ENCODE results near the gene TUBB8B.
"Not testable (repeated sequence)": the region's sequence is repeated elsewhere in the genome, so short reads cannot be mapped to it uniquely, and the experiment has no call there.

TUBB8B gene

DNA sequence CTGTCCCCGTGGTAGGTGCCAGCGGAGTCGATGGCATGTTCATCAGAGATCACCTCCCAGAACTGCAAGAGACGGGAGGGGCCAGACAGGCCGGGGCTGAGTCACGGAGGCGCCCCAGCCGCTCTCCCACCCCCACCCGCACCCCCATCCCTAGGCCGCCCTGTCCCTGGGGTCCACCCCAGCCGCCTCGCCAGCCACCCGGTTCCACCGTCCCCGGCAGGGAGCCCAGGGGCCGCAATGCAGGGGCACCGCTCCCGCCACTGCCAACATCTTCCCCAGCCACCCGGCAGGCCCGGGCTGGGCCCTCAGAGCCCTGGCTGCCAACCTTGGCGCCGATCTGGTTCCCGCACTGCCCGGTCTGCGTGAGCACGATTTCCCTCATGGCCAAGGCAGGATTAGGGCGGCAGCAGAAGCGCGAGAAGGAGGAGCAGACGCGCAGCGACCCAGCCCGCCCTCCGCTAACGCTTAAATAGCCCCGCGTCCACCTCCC, at the start of gene TUBB8B:
Gene TUBB8B (minus strand): TSS at position 440 of the 490 bp plus-strand sequence. CDS start 58 bp downstream, at position 382.
- H3K4me3 ChIP-seq (ENCODE audit: low read length); H3K27me3 ChIP-seq (ENCODE audit: insufficient read depth, low read length); H3K4me1 ChIP-seq (ENCODE audit: insufficient read depth, low read length); H2AFZ ChIP-seq (ENCODE audit: low read depth, low read length); H3K9me3 ChIP-seq (ENCODE audit: low read length); H3K36me3 ChIP-seq (ENCODE audit: insufficient read depth, low read length): not testable (repeated sequence)

DNA sequence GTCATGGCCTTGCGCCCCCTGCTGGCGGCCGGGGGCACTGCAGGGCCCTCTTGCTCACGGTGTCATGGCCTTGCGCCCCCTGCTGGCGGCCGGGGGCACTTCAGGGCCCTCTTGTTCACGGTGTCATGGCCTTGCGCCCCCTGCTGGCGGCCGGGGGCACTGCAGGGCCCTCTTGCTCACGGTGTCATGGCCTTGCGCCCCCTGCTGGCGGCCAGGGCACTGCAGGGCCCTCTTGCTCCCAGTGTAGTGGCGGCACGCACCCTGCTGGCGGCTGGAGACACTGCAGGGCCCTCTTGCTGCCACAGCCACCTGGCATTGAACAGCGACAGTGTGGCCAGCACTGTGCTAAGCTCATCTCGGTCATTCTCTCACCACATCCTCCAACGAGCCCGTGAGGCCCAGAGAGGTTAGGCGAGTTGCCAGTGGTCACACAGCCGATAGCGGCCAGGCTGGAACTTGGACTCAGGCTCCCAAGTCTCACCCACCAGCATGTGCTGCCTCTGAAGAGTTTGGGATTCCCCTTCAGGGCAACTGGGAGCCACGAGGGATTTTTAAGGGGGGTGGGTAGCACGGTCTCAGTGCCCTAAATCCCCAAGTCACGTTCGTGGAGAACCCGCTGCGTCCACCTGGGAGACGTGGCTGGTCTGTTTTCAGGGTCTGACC, 48.0 kb upstream of the TUBB8B start:
- not testable (repeated sequence) for H3K27me3 ChIP-seq (ENCODE audit: insufficient read depth, low read length); H2AFZ ChIP-seq (ENCODE audit: low read depth, low read length); H3K9me3 ChIP-seq (ENCODE audit: low read length); H3K36me3 ChIP-seq (ENCODE audit: insufficient read depth, low read length); H3K4me3 ChIP-seq (ENCODE audit: low read length); H3K4me1 ChIP-seq (ENCODE audit: insufficient read depth, low read length)

DNA sequence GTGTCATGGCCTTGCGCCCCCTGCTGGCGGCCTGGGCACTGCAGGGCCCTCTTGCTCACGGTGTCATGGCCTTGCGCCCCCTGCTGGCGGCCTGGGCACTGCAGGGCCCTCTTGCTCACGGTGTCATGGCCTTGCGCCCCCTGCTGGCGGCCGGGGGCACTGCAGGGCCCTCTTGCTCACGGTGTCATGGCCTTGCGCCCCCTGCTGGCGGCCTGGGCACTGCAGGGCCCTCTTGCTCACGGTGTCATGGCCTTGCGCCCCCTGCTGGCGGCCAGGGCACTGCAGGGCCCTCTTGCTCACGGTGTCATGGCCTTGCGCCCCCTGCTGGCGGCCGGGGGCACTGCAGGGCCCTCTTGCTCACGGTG, 47.3 kb upstream of the TUBB8B start:
- not testable (repeated sequence) for H3K4me1 ChIP-seq (ENCODE audit: insufficient read depth, low read length); H3K36me3 ChIP-seq (ENCODE audit: insufficient read depth, low read length); H2AFZ ChIP-seq (ENCODE audit: low read depth, low read length); H3K9me3 ChIP-seq (ENCODE audit: low read length); H3K4me3 ChIP-seq (ENCODE audit: low read length); H3K27me3 ChIP-seq (ENCODE audit: insufficient read depth, low read length)

DNA sequence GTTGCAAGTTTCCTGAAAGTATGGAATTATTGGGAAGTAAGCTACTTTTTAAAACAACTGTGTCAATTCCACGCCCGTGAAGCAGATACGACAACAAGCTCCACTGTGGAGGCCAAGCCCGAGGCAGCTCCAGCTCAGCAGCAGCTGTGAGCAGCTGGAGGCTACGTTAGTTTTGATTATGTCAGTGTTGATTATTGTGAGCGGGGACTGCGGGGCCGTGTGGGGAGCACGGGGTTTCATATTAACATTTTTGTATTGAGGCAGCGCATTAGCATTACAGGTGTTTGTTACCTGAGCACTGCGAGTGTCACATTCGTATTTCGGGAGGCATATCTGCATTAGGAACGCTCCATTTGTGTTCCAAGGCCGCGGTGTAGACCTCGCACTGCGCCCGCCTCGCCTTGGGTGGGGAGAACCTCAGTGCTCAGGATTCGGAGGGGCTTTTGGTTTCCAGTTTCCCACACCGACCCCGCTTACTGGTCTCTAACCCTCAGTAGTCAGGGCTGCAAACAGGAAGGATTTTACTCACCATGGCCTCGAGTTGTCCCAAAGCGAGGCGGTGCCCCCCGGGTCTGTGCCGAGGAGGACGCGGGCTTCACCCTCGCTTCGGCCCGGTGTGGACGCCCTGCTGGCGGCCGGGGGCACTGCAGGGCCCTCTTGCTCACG, 46.8 kb upstream of the TUBB8B start:
- H3K9me3 ChIP-seq (ENCODE audit: low read length); H3K4me1 ChIP-seq (ENCODE audit: insufficient read depth, low read length); H3K27me3 ChIP-seq (ENCODE audit: insufficient read depth, low read length); H3K4me3 ChIP-seq (ENCODE audit: low read length); H2AFZ ChIP-seq (ENCODE audit: low read depth, low read length); H3K36me3 ChIP-seq (ENCODE audit: insufficient read depth, low read length): not testable (repeated sequence)

DNA sequence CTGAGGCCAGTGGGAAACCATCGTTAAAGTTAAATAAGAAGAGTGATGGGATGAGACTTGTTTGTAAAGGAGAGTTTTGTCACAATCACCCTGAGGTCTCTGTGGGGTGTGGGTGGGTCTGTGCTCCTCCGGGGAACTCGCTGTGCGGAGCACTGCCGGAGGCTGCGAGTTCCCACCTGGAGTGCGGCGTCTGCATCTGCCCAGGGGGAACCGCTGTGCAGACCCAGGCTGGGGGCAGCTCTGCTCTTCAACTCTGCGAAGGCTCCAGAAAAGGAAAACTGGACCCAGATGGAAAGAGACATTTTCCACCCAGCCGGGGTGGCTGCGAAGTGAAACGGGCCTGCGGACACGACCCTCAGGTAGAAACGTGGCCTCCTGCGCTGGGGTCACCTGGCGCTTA, 46.2 kb upstream of the TUBB8B start:
- H2AFZ ChIP-seq (ENCODE audit: low read depth, low read length); H3K4me3 ChIP-seq (ENCODE audit: low read length); H3K27me3 ChIP-seq (ENCODE audit: insufficient read depth, low read length); H3K36me3 ChIP-seq (ENCODE audit: insufficient read depth, low read length); H3K4me1 ChIP-seq (ENCODE audit: insufficient read depth, low read length); H3K9me3 ChIP-seq (ENCODE audit: low read length): not testable (repeated sequence)

DNA sequence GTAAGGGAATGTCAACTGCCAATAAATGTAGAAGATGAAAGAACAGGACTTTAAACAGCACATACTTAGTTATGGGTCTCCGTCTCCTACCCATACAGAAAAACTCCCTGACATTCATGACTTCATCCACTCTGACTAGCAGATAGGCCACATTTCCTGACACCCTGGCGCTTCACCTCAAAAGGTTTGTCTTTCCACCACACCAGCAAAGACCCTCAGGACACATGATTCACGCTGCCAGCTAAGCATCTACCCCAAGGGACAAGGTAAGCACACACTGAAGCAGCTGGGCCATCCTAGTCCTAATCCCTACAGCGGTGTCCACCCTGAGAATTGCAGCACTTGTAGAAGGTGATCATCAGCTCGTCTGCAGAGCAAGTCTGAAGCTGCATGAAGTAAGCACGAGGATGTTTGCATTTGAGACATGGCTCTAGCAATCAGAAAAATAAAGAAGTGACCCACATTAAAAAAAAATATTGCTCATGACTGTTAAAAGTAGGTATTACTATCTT, 44.5 kb upstream of the TUBB8B start:
- H3K27me3 ChIP-seq (ENCODE audit: insufficient read depth, low read length); H3K36me3 ChIP-seq (ENCODE audit: insufficient read depth, low read length); H3K4me3 ChIP-seq (ENCODE audit: low read length); H2AFZ ChIP-seq (ENCODE audit: low read depth, low read length); H3K4me1 ChIP-seq (ENCODE audit: insufficient read depth, low read length); H3K9me3 ChIP-seq (ENCODE audit: low read length): not testable (repeated sequence)

DNA sequence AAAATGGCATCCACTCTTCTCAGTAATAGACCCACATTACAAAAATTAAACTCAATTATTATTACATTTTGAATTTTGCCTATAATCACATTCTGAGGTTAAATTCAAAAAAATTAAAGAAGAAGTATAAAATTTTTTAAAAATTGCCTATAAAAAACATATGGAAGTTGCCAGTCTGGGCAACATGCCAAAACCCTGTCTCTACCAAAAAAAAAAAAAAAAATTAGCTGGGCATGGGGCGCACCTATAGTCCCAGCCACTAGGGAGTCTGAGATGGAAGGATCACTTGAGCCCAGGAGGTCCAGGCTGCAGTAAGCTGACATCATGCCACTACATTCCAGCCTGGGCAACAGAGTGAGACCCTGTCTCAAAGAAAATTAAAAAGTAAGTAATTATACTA, 42.1 kb upstream of the TUBB8B start:
- not testable (repeated sequence) for H3K9me3 ChIP-seq (ENCODE audit: low read length); H2AFZ ChIP-seq (ENCODE audit: low read depth, low read length)

DNA sequence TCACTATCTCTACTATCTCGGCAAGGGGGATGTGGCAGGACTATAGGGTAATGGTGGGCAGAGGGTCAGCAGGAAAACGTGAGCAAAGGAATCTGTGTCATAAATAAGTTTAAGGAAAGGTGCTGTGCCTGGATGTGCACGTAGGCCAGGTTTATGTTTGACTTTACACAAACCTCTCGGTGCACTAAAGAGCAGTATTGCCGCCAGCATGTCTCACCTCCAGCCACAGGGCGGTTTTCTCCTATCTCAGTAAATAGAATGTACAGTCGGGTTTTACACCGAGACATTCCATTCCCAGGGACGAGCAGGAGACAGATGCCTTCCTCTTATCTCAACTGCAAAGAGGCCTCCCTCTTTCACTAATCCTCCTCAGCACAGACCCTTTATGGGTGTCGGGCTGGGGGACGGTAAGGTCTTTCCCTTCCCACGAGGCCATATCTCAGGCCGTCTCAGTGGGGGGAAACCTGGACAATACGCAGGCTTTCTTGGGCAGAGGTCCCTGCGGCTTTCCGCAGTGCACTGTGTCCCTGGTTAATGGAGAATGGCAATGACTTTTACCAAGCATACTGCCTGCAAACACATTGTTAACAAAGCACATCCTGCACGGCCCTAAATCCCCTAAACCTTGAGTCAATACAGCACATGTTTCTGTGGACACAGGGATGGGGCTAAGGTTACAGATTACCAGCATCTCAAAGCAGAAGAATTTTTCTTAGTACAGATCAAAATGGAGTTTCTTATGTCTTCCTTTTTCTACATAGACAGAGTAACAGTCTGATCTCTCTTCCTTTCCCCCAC, 41.2 kb upstream of the TUBB8B start:
- H3K4me1 ChIP-seq (ENCODE audit: insufficient read depth, low read length); H2AFZ ChIP-seq (ENCODE audit: low read depth, low read length); H3K36me3 ChIP-seq (ENCODE audit: insufficient read depth, low read length); H3K27me3 ChIP-seq (ENCODE audit: insufficient read depth, low read length); H3K4me3 ChIP-seq (ENCODE audit: low read length); H3K9me3 ChIP-seq (ENCODE audit: low read length): not testable (repeated sequence)

More for the DNA sequence above, 42.1 kb upstream of the TUBB8B start:
- H3K4me3 ChIP-seq (ENCODE audit: low read length); H3K27me3 ChIP-seq (ENCODE audit: insufficient read depth, low read length); H3K36me3 ChIP-seq (ENCODE audit: insufficient read depth, low read length); H3K4me1 ChIP-seq (ENCODE audit: insufficient read depth, low read length): not testable (repeated sequence)

DNA sequence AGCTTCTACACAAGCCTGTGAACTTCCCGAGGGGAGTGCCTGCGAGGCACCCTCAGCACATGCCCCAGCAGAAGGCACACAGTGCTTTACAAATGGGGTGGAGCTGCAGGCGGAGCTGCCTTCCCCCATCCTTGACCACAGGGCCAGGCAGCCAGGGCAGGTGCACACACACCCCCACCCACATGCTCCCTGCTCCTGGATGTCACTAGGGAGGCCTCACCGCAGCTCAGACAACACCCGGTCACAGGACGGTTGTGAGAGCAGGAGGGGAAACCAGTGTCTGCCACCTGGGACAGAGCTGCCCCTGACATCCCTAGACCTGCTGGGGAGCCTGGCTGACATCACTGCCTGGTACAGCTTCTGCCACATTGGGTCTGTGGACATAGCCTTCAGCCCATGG, 39.7 kb upstream of the TUBB8B start:
- not testable (repeated sequence) for H2AFZ ChIP-seq (ENCODE audit: low read depth, low read length); H3K4me1 ChIP-seq (ENCODE audit: insufficient read depth, low read length); H3K27me3 ChIP-seq (ENCODE audit: insufficient read depth, low read length); H3K9me3 ChIP-seq (ENCODE audit: low read length); H3K4me3 ChIP-seq (ENCODE audit: low read length); H3K36me3 ChIP-seq (ENCODE audit: insufficient read depth, low read length)

DNA sequence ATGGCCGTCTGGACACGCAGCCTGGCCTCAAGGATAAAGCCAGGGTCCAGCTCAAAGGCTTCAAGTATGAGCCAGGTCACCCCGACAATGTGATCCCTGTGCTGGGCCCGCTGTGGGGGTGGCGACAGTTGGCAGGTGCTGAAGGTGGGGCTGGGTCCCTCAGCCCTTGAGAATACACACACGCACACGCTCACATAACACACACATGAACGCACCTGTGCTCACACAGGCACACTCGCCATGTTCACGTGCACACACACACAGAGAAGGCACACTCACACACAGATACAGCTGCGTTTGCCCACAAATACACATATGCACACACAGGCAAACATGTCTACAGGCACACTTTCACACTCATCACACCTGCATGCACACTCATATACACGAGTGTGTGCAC, 35.4 kb upstream of the TUBB8B start:
- not testable (repeated sequence) for H3K4me1 ChIP-seq (ENCODE audit: insufficient read depth, low read length); H2AFZ ChIP-seq (ENCODE audit: low read depth, low read length); H3K27me3 ChIP-seq (ENCODE audit: insufficient read depth, low read length); H3K36me3 ChIP-seq (ENCODE audit: insufficient read depth, low read length); H3K4me3 ChIP-seq (ENCODE audit: low read length); H3K9me3 ChIP-seq (ENCODE audit: low read length)

DNA sequence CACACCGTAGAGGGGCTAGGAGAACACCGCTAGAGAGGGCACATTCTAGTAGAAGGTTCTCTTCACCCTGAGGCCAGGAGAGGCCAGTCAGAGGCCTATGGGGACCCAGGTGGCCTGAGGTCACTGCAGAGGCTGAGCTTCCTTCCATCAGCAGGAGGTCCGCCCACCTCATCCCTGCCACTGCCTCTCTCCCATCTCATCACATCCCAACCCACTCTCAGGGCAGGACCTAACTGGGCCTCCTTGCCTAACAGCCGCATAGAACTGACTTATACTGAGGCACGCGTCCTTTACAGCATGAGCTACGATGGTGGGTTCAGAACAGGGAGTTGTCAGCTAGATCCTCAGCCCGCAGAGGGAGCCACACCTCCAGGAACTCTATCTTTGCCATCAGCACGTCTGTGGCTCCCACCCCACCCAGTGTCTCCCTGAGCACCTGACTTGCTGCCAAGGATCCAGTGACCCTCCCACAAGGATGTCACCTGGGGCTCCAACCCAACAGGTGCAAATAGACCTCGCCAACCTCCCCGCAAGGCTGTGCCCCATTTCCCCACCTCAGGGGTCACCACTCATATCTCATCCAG, 33.3 kb upstream of the TUBB8B start:
- H3K4me3 ChIP-seq (ENCODE audit: low read length); H3K9me3 ChIP-seq (ENCODE audit: low read length); H2AFZ ChIP-seq (ENCODE audit: low read depth, low read length); H3K4me1 ChIP-seq (ENCODE audit: insufficient read depth, low read length); H3K27me3 ChIP-seq (ENCODE audit: insufficient read depth, low read length); H3K36me3 ChIP-seq (ENCODE audit: insufficient read depth, low read length): not testable (repeated sequence)

DNA sequence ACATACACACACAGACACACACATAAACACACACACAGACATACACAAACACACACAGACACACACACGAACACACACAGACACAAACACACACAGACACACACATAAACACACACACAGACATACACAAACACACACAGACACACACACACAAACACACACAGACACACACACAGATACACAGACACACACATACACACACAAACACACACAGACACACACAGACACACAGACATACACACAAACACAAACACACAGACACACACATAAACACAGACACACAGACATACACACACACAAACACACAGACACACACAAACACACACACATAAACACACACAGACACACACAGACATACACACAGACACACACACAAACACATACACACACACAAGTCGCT, 31.5 kb upstream of the TUBB8B start:
- H3K4me1 ChIP-seq (ENCODE audit: insufficient read depth, low read length); H3K27me3 ChIP-seq (ENCODE audit: insufficient read depth, low read length); H3K4me3 ChIP-seq (ENCODE audit: low read length); H2AFZ ChIP-seq (ENCODE audit: low read depth, low read length); H3K36me3 ChIP-seq (ENCODE audit: insufficient read depth, low read length); H3K9me3 ChIP-seq (ENCODE audit: low read length): not testable (repeated sequence)

DNA sequence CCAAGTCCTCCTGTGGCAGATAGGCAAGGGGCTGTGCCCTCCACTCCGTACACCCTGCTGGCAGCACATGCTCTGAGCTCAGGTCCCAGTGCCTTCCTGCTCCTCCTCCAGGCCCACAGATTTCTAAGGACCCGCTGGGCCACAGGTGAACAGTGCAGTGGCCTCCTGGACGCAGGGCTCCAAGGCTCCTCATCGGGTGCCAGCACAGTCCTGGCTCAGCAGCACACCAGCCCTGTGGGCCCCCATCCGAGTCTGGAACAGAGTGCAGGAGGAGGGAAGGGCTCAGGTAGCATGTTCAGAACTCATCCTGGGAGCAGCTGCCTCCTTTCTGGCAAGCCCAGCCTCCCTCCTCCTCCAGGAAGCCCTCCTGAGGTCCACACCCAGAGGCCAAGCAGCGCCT, 30.8 kb upstream of the TUBB8B start:
- H3K36me3 ChIP-seq (ENCODE audit: insufficient read depth, low read length); H3K4me3 ChIP-seq (ENCODE audit: low read length); H3K9me3 ChIP-seq (ENCODE audit: low read length); H3K4me1 ChIP-seq (ENCODE audit: insufficient read depth, low read length); H2AFZ ChIP-seq (ENCODE audit: low read depth, low read length); H3K27me3 ChIP-seq (ENCODE audit: insufficient read depth, low read length): not testable (repeated sequence)

All from neuron (in vitro differentiated cells).